MCF 10A (cell line): ENCODE results near the gene CAMTA1. TPM values are rescaled to one million over a fixed set of nuclear protein-coding genes. Genes with fewer than 3 reads are reported as not detected.
A peak's percentile ranks its signal among the peaks of the same experiment; 100 is the strongest.

Source experiments
- BruUV-seq: library from RNA; stranded (reverse); fragments of 400-500 nt; replicated peaks from 2 replicates; lab custom pipeline; 2021; lab: Mats Ljungman, UMichigan
- CTCF ChIA-PET: fragments of 300-600 bp; sonication (Branson Sonifier 250); formaldehyde crosslinking; extraction: SDS; loops from one replicate; lab custom pipeline; 2021; ENCODE audit warnings: antibody characterized with exemption, inconsistent platforms; lab: Yijun Ruan, JAX
- POLR2A ChIA-PET: fragments of 300-600, 350-650 bp; sonication (Branson Sonifier 250); formaldehyde crosslinking; extraction: SDS; loops from one replicate; lab custom pipeline; 2020; ENCODE audit warnings: antibody characterized with exemption, inconsistent platforms; lab: Yijun Ruan, JAX
- DNase-seq: peaks from one replicate; pipeline ENCODE4 v3.0.0-alpha.2; 2018; ENCODE audit not compliant: unreplicated experiment
- H3K27ac Mint-ChIP-seq: one replicate; pipeline ENCODE4 v1.8.0; 2022; ENCODE audit warnings: mild to moderate bottlenecking, low read depth, mixed read lengths; ENCODE audit not compliant: unreplicated experiment
- H3K27me3 Mint-ChIP-seq: one replicate; pipeline ENCODE4 v1.8.0; 2022; ENCODE audit warnings: mixed read lengths; ENCODE audit not compliant: insufficient read depth, unreplicated experiment
- H3K36me3 Mint-ChIP-seq: one replicate; pipeline ENCODE4 v1.8.0; 2022; ENCODE audit warnings: mild to moderate bottlenecking, moderate library complexity, mixed read lengths; ENCODE audit not compliant: insufficient read depth, unreplicated experiment
- H3K4me1 Mint-ChIP-seq: one replicate; pipeline ENCODE4 v1.8.0; 2022; ENCODE audit warnings: mixed read lengths; ENCODE audit not compliant: insufficient read depth, unreplicated experiment
- H3K4me3 Mint-ChIP-seq: one replicate; pipeline ENCODE4 v1.8.0; 2022; ENCODE audit warnings: mild to moderate bottlenecking, moderate library complexity, mixed read lengths; ENCODE audit not compliant: unreplicated experiment
- H3K9me3 Mint-ChIP-seq: one replicate; pipeline ENCODE4 v1.8.0; 2022; ENCODE audit warnings: mixed read lengths; ENCODE audit not compliant: unreplicated experiment
- CTCF ChIP-seq: fragments of 200-600 bp; IDR thresholded peaks from one replicate; pipeline ENCODE4 v1.8.0; 2022; ENCODE audit warnings: antibody characterized with exemption, mild to moderate bottlenecking; ENCODE audit not compliant: unreplicated experiment
- intact Hi-C: fragments of 100-400 bp; cut with micrococcal nuclease; formaldehyde crosslinking; loops from 2 replicates; pipeline ENCODE4 v1.14.1; 2022
- total RNA-seq: library from RNA; stranded (reverse); gene quantifications from 2 replicates; pipeline ENCODE4 v1.2.3, GENCODE V29; 2022

Gene CAMTA1
- total RNA-seq, 1 experiment from 2014 or later = 74.1 TPM

DNA sequence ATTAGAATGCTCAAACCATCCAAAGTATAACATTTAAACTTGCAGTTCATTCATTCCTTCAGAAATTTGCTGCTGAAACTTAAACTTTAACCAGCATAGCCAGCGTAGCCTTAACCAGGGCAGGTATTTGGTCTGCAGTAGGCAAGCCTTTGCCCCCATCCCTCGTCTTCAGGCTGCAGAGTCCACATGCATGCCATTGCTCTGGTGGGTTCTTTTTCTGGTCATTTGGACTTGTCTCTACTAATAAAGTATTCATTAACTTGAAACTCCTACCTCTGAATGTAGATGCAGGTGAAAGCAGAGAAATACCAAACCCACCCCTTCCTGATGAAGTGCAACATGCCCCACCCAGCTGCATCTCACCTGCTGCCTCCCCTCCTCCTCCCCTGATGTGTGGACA is 100.2 kb downstream of the CAMTA1 start:
- peaks cover 17% of the 10 kb centered on the region for H3K4me1 Mint-ChIP-seq
- no peak overlapping the region for H3K4me3 Mint-ChIP-seq
- no peak overlapping the region for H3K27ac Mint-ChIP-seq
- ChIA-PET CTCF (interaction anchor here (0.5 to 3.1 kb wide), 2 partner anchors 166 to 181 kb away, joined by 3 to 11 read pairs; no protein-coding TSS in a partner anchor), POLR2A (interaction anchor here (0.6 to 1.4 kb wide), 4 partner anchors 15 to 169 kb away, joined by 3 to 5 read pairs (median 3); no protein-coding TSS in a partner anchor)
- H3K9me3 Mint-ChIP-seq = no peaks in the 10 kb centered on the region
- intact Hi-C loops = no loop called here
- no peak for DNase-seq
- BruUV-seq = no TSS peak
- no peak for TF ChIP-seq CTCF
- H3K36me3 Mint-ChIP-seq = peaks cover 19% of the 10 kb centered on the region
- H3K27me3 Mint-ChIP-seq = no peaks in the 10 kb centered on the region

DNA sequence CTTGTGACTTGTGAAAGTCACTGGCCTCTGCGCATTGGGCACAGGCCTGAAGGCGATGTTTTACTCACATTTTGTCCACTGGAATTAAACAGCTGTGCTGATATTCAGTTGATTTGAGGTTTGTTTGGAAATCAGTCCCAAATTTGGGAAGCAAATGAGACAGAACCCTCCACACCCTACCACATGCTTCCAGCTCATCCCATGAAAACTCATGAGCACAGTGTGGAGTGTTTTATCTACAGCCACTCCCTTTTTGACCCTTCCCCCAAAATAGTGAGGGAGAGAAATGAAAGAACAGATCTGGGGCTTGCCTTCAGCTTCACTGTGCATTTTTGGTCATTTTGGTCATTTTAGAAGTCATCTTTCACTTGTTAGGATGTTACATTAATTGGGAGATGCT is 101.3 kb downstream of the CAMTA1 start:
- CTCF ChIA-PET = interaction anchor here (1.0 to 3.1 kb wide), 2 partner anchors 21 to 167 kb away, joined by 3 to 11 read pairs; no protein-coding TSS in a partner anchor
- H3K27me3 Mint-ChIP-seq = no peaks in the 10 kb centered on the region
- no peak overlapping the region for H3K4me3 Mint-ChIP-seq
- no TSS peak for BruUV-seq
- no peak overlapping the region for H3K27ac Mint-ChIP-seq
- no peak for DNase-seq
- H3K36me3 Mint-ChIP-seq = peaks cover 19% of the 10 kb centered on the region
- intact Hi-C loops = no loop called here
- no peaks in the 10 kb centered on the region for H3K9me3 Mint-ChIP-seq
- peaks cover 11% of the 10 kb centered on the region for H3K4me1 Mint-ChIP-seq
- POLR2A ChIA-PET = interaction anchor here (0.7 to 0.9 kb wide), 2 partner anchors 16 to 166 kb away, joined by 3 read pairs; no protein-coding TSS in a partner anchor
- TF ChIP-seq CTCF = no peak

- Mint-ChIP-seq H3K36me3 (peaks cover 19% of the 10 kb centered on the region), H3K9me3 (no peaks in the 10 kb centered on the region), H3K27me3 (no peaks in the 10 kb centered on the region), H3K4me3 (no peak overlapping the region), H3K4me1 (peaks cover 18% of the 10 kb centered on the region), H3K27ac (peak overlapping the region; percentile 11)
- ChIA-PET CTCF (interaction anchor here (0.8 to 4.3 kb wide), 8 partner anchors 8 to 182 kb away, joined by 4 to 23 read pairs (median 5); no protein-coding TSS in a partner anchor), POLR2A (interaction anchor here (1.8 to 3.8 kb wide), 2 partner anchors 14 to 103 kb away, joined by 5 to 17 read pairs; partner anchors contain the start of gene CAMTA1)
- no TSS peak for BruUV-seq
- no peak for TF ChIP-seq CTCF
- intact Hi-C loops = no loop called here
- no peak for DNase-seq
Observed at GRCh38 chr1:6888268-6888667, 103.0 kb downstream of the CAMTA1 start.

GRCh38 chr1:6888870-6889269 is 103.6 kb downstream of the CAMTA1 start:
- Mint-ChIP-seq H3K9me3 (no peaks in the 10 kb centered on the region), H3K27me3 (no peaks in the 10 kb centered on the region), H3K36me3 (peaks cover 19% of the 10 kb centered on the region), H3K4me1 (peaks cover 18% of the 10 kb centered on the region), H3K4me3 (no peak overlapping the region), H3K27ac (no peak overlapping the region)
- CTCF ChIA-PET = interaction anchor here (0.8 to 4.3 kb wide), 13 partner anchors 14 to 756 kb away, joined by 3 to 58 read pairs (median 6); no protein-coding TSS in a partner anchor
- no peak for DNase-seq
- intact Hi-C loops = no loop called here
- POLR2A ChIA-PET = interaction anchor here (0.5 to 3.8 kb wide), 5 partner anchors 14 to 104 kb away, joined by 3 to 17 read pairs (median 4); partner anchors contain the start of gene CAMTA1
- no peak for TF ChIP-seq CTCF
- BruUV-seq = no TSS peak
